GM12878 (cell line): ENCODE results near the gene RAMP1. TPM values are rescaled to one million over a fixed set of nuclear protein-coding genes. Genes with fewer than 3 reads are reported as not detected.

Experiments used
- ATAC-seq: fragments of 200-7000 bp; cut with Tn5 transposase; 3 replicates; pipeline ENCODE4 v1.9.1; 2020; ENCODE audit warnings: mild to moderate bottlenecking, moderate library complexity
- BruUV-seq: library from RNA; stranded (reverse); fragments of 400-500 nt; replicated peaks from 2 replicates; lab custom pipeline; 2021; lab: Mats Ljungman, UMichigan
- CTCF ChIA-PET: fragments of 300-600 bp; sonication (Branson Sonifier 250); formaldehyde crosslinking; extraction: SDS; loops from one replicate; lab custom pipeline; 2021; ENCODE audit warnings: inconsistent platforms; lab: Yijun Ruan, JAX
- POLR2A ChIA-PET: fragments of 350-600 bp; formaldehyde crosslinking; extraction: SDS; loops from one replicate; lab custom pipeline; 2021; ENCODE audit warnings: inconsistent platforms; lab: Charles Lee
- RAD21 ChIA-PET: fragments of 300-600 bp; sonication (Branson Sonifier 250); formaldehyde crosslinking; loops from one replicate; lab custom pipeline; 2023; ENCODE audit warnings: antibody characterized with exemption; ENCODE audit not compliant: unreplicated experiment; lab: Charles Lee
- SMC1A ChIA-PET: fragments of 300-600 bp; sonication (Branson Sonifier 250); formaldehyde crosslinking; loops from one replicate; lab custom pipeline; 2023; ENCODE audit not compliant: unreplicated experiment, uncharacterized antibody; lab: Charles Lee
- DNase-seq: peaks from one replicate; pipeline ENCODE4 v3.0.0-alpha.2; 2011; ENCODE audit warnings: low read depth, low spot score
- FAIRE-seq: peaks from 3 replicates; lab custom pipeline; 2011; peaks lifted over from hg19 to GRCh38; lab: Jason Lieb, UNC
- H2AFZ ChIP-seq: 2 replicates; pipeline ENCODE4 v1.6.0; 2011; ENCODE audit warnings: low read depth, low read length, control low read depth; ENCODE audit not compliant: control insufficient read depth
- H3K27ac ChIP-seq: 2 replicates; pipeline ENCODE4 v1.5.1; 2011; ENCODE audit warnings: control low read depth; ENCODE audit not compliant: control insufficient read depth, insufficient read depth
- H3K27me3 ChIP-seq, 2 experiments: replicated peaks in 1 of 2; 2 replicates each; pipeline versions ENCODE4 v1.6.0 to v1.6.1; 2011; ENCODE audit warnings: low read length in 1 of 2; ENCODE audit not compliant: control insufficient read depth in 2 of 2, insufficient read depth in 2 of 2
- H3K36me3 ChIP-seq, 2 experiments: 2 replicates each; pipeline ENCODE4 v1.5.1; 2011; ENCODE audit warnings: low read length in 1 of 2; ENCODE audit not compliant: control insufficient read depth in 2 of 2, insufficient read depth in 2 of 2
- H3K4me1 ChIP-seq: 2 replicates; pipeline ENCODE4 v1.6.1; 2011; ENCODE audit warnings: mild to moderate bottlenecking, low read length, moderate library complexity, mixed read lengths; ENCODE audit not compliant: control insufficient read depth, insufficient read depth
- H3K4me2 ChIP-seq: 2 replicates; pipeline ENCODE4 v1.6.0; 2011; ENCODE audit warnings: control low read depth; ENCODE audit not compliant: control insufficient read depth, insufficient read depth
- H3K4me3 ChIP-seq: fragments of 200-600 bp; sonication (generic); 2 replicates; pipeline ENCODE4 v1.5.1; 2016
- H3K79me2 ChIP-seq: 2 replicates; pipeline ENCODE4 v1.6.0; 2011; ENCODE audit warnings: low read length; ENCODE audit not compliant: control insufficient read depth, insufficient read depth
- H3K9ac ChIP-seq: 2 replicates; pipeline ENCODE4 v1.8.0; 2011; ENCODE audit warnings: low read length, control low read depth, mixed read lengths; ENCODE audit not compliant: control insufficient read depth, insufficient read depth
- H3K9me3 ChIP-seq: replicated peaks from 3 replicates; pipeline ENCODE4 v1.5.1; 2011; ENCODE audit warnings: mild to moderate bottlenecking, low read length; ENCODE audit not compliant: control insufficient read depth, insufficient read depth
- H4K20me1 ChIP-seq: 2 replicates; pipeline ENCODE4 v1.6.0; 2011; ENCODE audit not compliant: control insufficient read depth, insufficient read depth
- ETV6 ChIP-seq, 2 experiments: fragments of 450-650 bp in 1 of 2; IDR thresholded peaks in 1 of 2; conservative IDR thresholded peaks in 1 of 2; 2 replicates each; pipeline ENCODE4 v1.6.1; 2014; ENCODE audit warnings: antibody characterized with exemption in 1 of 2, borderline replicate concordance in 1 of 2, low read depth in 1 of 2, mild to moderate bottlenecking in 1 of 2, moderate library complexity in 1 of 2
- IRF5 ChIP-seq: fragments of 450-650 bp; IDR thresholded peaks from 2 replicates; pipeline ENCODE4 v1.6.1; 2017; ENCODE audit warnings: borderline replicate concordance
- MEF2A ChIP-seq: IDR thresholded peaks from 2 replicates; pipeline ENCODE4 v1.6.1; 2011; ENCODE audit warnings: low read depth, mild to moderate bottlenecking, low read length, moderate library complexity; ENCODE audit not compliant: insufficient read depth
- MTA3 ChIP-seq: IDR thresholded peaks from 2 replicates; pipeline ENCODE4 v1.6.1; 2012; ENCODE audit warnings: low read length, inconsistent platforms, borderline replicate concordance
- WGBS: methylation state at CpG from one replicate; pipeline ENCODE4 v1.1.6; 2016; ENCODE audit warnings: low lambda C conversion rate; ENCODE audit not compliant: insufficient replicate concordance, insufficient coverage; ENCODE audit errors: missing lambda C conversion rate; 5-methylcytosine and 5-hydroxymethylcytosine counted together
- in situ Hi-C: fragments of 300-500 bp; cut with MboI; formaldehyde crosslinking; loops from 9 replicates; pipeline ENCODE4 v1.14.3; 2018; ENCODE audit warnings: mixed read lengths
- intact Hi-C: fragments of 100-400 bp; cut with micrococcal nuclease; formaldehyde crosslinking; loops from one replicate; pipeline ENCODE4 v1.14.2; 2022; ENCODE audit not compliant: unreplicated experiment
- polyA plus RNA-seq, 11 experiments: library from polyadenylated mRNA; depleted of rRNA in 4 of 11; unstranded in 6 of 11; stranded (reverse) in 5 of 11; fragments of >200 nt; fragmentation: Nextera tagmentation in 4 of 11; fragmentation: Illumina TruSeq in 1 of 11; extraction: Ambion mirVana in 4 of 11; extraction: Trizol in 1 of 11; gene quantifications; 1 replicate in 1 of 11; 2 replicates in 10 of 11; pipeline versions ENCODE4 v1.2.1 to v1.2.3, GENCODE V29; 2011 to 2016; ENCODE audit warnings: inconsistent platforms in 2 of 11, missing spikeins in 2 of 11, low read depth in 1 of 11
- total RNA-seq, 4 experiments: library from RNA; depleted of rRNA in 3 of 4; stranded (reverse); fragments of >200 nt in 3 of 4; fragmentation: Illumina TruSeq in 1 of 4; extraction: Trizol in 1 of 4; gene quantifications; 2 replicates each; pipeline versions ENCODE4 v1.2.1 to v1.2.3, GENCODE V29; 2013 to 2021

RAMP1 gene
- total and polyA plus RNA-seq, 10 of the 15 experiments (the other 5 are each of a cell fraction or from before 2014, with no cell fraction given), result 0.11 to 0.19 (median 0.12) TPM; not detected in 7

GRCh38 chr2:237952851-237953250, 93.4 kb downstream of the RAMP1 start:
- H3K9me3 ChIP-seq, result no peaks in the 10 kb centered on the region
- no peak for DNase-seq
- H3K36me3 ChIP-seq, result no peaks in the 10 kb centered on the region
- no peak for ATAC-seq
- CTCF ChIA-PET, result no interaction called here
- POLR2A ChIA-PET, result no interaction called here
- in situ Hi-C loops (no loop called here), intact Hi-C loops (no loop called here)
- RAD21 ChIA-PET, result no interaction called here
- SMC1A ChIA-PET, result interaction anchor here (1.4 kb wide), 1 partner anchor 12 kb away, joined by 4 read pairs; no protein-coding TSS in a partner anchor
- no peak for TF ChIP-seq MEF2A
- TF ChIP-seq MTA3, result no peak
- TF ChIP-seq ETV6 (conservative IDR thresholded peaks at IDR 0.05 in 1 of 2, IDR thresholded peaks at IDR 0.05 in 1 of 2; ENCODE audit: borderline replicate concordance in 1 of 2, low read depth in 1 of 2), result peak in 1 of 2 experiments; percentile 42; a peak in 1 of 4 replicates
- no peak for TF ChIP-seq IRF5
- no peaks in the 10 kb centered on the region; a peak in 3 of 4 replicates for H3K27me3 ChIP-seq
- H3K27ac ChIP-seq, result no peak overlapping the region
- H2AFZ ChIP-seq, result no peak overlapping the region
- no peak for FAIRE-seq
- H3K4me1 ChIP-seq, result no peaks in the 10 kb centered on the region
- BruUV-seq, result no TSS peak
- H3K4me3 ChIP-seq, result no peak overlapping the region
- H3K9ac ChIP-seq, result no peak overlapping the region
- H4K20me1 ChIP-seq, result no peaks in the 10 kb centered on the region
- H3K4me2 ChIP-seq, result no peak overlapping the region
- no peaks in the 10 kb centered on the region for H3K79me2 ChIP-seq
- WGBS, result 18% methylated on average over 2 of the region's 2 CpGs
